GM12878 (cell line): ENCODE measurements around the gene ISCA2. TPM values are rescaled to one million over a fixed set of nuclear protein-coding genes. Genes with fewer than 3 reads are reported as not detected.

Experiments
- ATAC-seq: fragments of 200-7000 bp; cut with Tn5 transposase; 3 replicates; pipeline ENCODE4 v1.9.1; 2020; ENCODE audit warnings: mild to moderate bottlenecking, moderate library complexity
- BruUV-seq: library from RNA; stranded (reverse); fragments of 400-500 nt; replicated peaks from 2 replicates; lab custom pipeline; 2021; lab: Mats Ljungman, UMichigan
- CTCF ChIA-PET: fragments of 300-600 bp; sonication (Branson Sonifier 250); formaldehyde crosslinking; extraction: SDS; loops from one replicate; lab custom pipeline; 2021; ENCODE audit warnings: inconsistent platforms; lab: Yijun Ruan, JAX
- POLR2A ChIA-PET: fragments of 350-600 bp; formaldehyde crosslinking; extraction: SDS; loops from one replicate; lab custom pipeline; 2021; ENCODE audit warnings: inconsistent platforms; lab: Charles Lee
- RAD21 ChIA-PET: fragments of 300-600 bp; sonication (Branson Sonifier 250); formaldehyde crosslinking; loops from one replicate; lab custom pipeline; 2023; ENCODE audit warnings: antibody characterized with exemption; ENCODE audit not compliant: unreplicated experiment; lab: Charles Lee
- SMC1A ChIA-PET: fragments of 300-600 bp; sonication (Branson Sonifier 250); formaldehyde crosslinking; loops from one replicate; lab custom pipeline; 2023; ENCODE audit not compliant: unreplicated experiment, uncharacterized antibody; lab: Charles Lee
- DNase-seq: peaks from one replicate; pipeline ENCODE4 v3.0.0-alpha.2; 2011; ENCODE audit warnings: low read depth, low spot score
- FAIRE-seq: peaks from 3 replicates; lab custom pipeline; 2011; peaks lifted over from hg19 to GRCh38; lab: Jason Lieb, UNC
- H2AFZ ChIP-seq: 2 replicates; pipeline ENCODE4 v1.6.0; 2011; ENCODE audit warnings: low read depth, low read length, control low read depth; ENCODE audit not compliant: control insufficient read depth
- H3K27ac ChIP-seq: 2 replicates; pipeline ENCODE4 v1.5.1; 2011; ENCODE audit warnings: control low read depth; ENCODE audit not compliant: control insufficient read depth, insufficient read depth
- H3K27me3 ChIP-seq, 2 experiments: replicated peaks in 1 of 2; 2 replicates each; pipeline versions ENCODE4 v1.6.0 to v1.6.1; 2011; ENCODE audit warnings: low read length in 1 of 2; ENCODE audit not compliant: control insufficient read depth in 2 of 2, insufficient read depth in 2 of 2
- H3K36me3 ChIP-seq, 2 experiments: 2 replicates each; pipeline ENCODE4 v1.5.1; 2011; ENCODE audit warnings: low read length in 1 of 2; ENCODE audit not compliant: control insufficient read depth in 2 of 2, insufficient read depth in 2 of 2
- H3K4me1 ChIP-seq: 2 replicates; pipeline ENCODE4 v1.6.1; 2011; ENCODE audit warnings: mild to moderate bottlenecking, low read length, moderate library complexity, mixed read lengths; ENCODE audit not compliant: control insufficient read depth, insufficient read depth
- H3K4me2 ChIP-seq: 2 replicates; pipeline ENCODE4 v1.6.0; 2011; ENCODE audit warnings: control low read depth; ENCODE audit not compliant: control insufficient read depth, insufficient read depth
- H3K4me3 ChIP-seq: fragments of 200-600 bp; sonication (generic); 2 replicates; pipeline ENCODE4 v1.5.1; 2016
- H3K79me2 ChIP-seq: 2 replicates; pipeline ENCODE4 v1.6.0; 2011; ENCODE audit warnings: low read length; ENCODE audit not compliant: control insufficient read depth, insufficient read depth
- H3K9ac ChIP-seq: 2 replicates; pipeline ENCODE4 v1.8.0; 2011; ENCODE audit warnings: low read length, control low read depth, mixed read lengths; ENCODE audit not compliant: control insufficient read depth, insufficient read depth
- H3K9me3 ChIP-seq: replicated peaks from 3 replicates; pipeline ENCODE4 v1.5.1; 2011; ENCODE audit warnings: mild to moderate bottlenecking, low read length; ENCODE audit not compliant: control insufficient read depth, insufficient read depth
- H4K20me1 ChIP-seq: 2 replicates; pipeline ENCODE4 v1.6.0; 2011; ENCODE audit not compliant: control insufficient read depth, insufficient read depth
- ATF3 ChIP-seq: IDR thresholded peaks from 2 replicates; pipeline ENCODE4 v1.6.1; 2011; ENCODE audit warnings: low read depth, mild to moderate bottlenecking, low read length, moderate library complexity, borderline replicate concordance; ENCODE audit errors: extremely low read depth
- BCL11A ChIP-seq: IDR thresholded peaks from 2 replicates; pipeline ENCODE4 v1.6.1; 2011; ENCODE audit warnings: low read depth, low read length
- KLF5 ChIP-seq: fragments of 450-650 bp; IDR thresholded peaks from 2 replicates; pipeline ENCODE4 v1.6.1; 2014; ENCODE audit warnings: mild to moderate bottlenecking; ENCODE audit not compliant: partially characterized antibody
- MTA3 ChIP-seq: IDR thresholded peaks from 2 replicates; pipeline ENCODE4 v1.6.1; 2012; ENCODE audit warnings: low read length, inconsistent platforms, borderline replicate concordance
- NFYB ChIP-seq: IDR thresholded peaks from 2 replicates; pipeline ENCODE4 v1.6.1; 2011; ENCODE audit warnings: low read depth, mild to moderate bottlenecking, low read length, improper control_type of control experiment, moderate library complexity; ENCODE audit not compliant: insufficient read depth
- POLR2AphosphoS5 ChIP-seq: IDR thresholded peaks from 2 replicates; pipeline ENCODE4 v1.6.1; 2011; ENCODE audit warnings: mild to moderate bottlenecking, low read length, inconsistent platforms
- POU2F2 ChIP-seq: IDR thresholded peaks from 3 replicates; pipeline ENCODE4 v1.6.1; 2011; ENCODE audit warnings: low read depth, mild to moderate bottlenecking, low read length, borderline replicate concordance
- SMAD1 ChIP-seq: fragments of 450-650 bp; IDR thresholded peaks from 2 replicates; pipeline ENCODE4 v1.6.1; 2018; ENCODE audit warnings: mild to moderate bottlenecking, low read depth; ENCODE audit not compliant: partially characterized antibody
- SMAD5 ChIP-seq: IDR thresholded peaks from 2 replicates; pipeline ENCODE4 v1.6.1; 2016; ENCODE audit warnings: antibody characterized with exemption, low read depth
- SREBF1 ChIP-seq: IDR thresholded peaks from 2 replicates; pipeline ENCODE4 v1.6.1; 2012; ENCODE audit warnings: mild to moderate bottlenecking, low read length
- STAT3 ChIP-seq: IDR thresholded peaks from 2 replicates; pipeline ENCODE4 v1.6.1; 2011; ENCODE audit warnings: low read depth, low read length, improper control_type of control experiment
- ZNF217 ChIP-seq: fragments of 450-650 bp; IDR thresholded peaks from 2 replicates; pipeline ENCODE4 v1.6.1; 2017; ENCODE audit warnings: antibody characterized with exemption, mild to moderate bottlenecking
- ZNF622 ChIP-seq: fragments of 450-650 bp; IDR thresholded peaks from 2 replicates; pipeline ENCODE4 v1.6.1; 2017; ENCODE audit warnings: mild to moderate bottlenecking, inconsistent platforms
- WGBS: methylation state at CpG from one replicate; pipeline ENCODE4 v1.1.6; 2016; ENCODE audit warnings: low lambda C conversion rate; ENCODE audit not compliant: insufficient replicate concordance, insufficient coverage; ENCODE audit errors: missing lambda C conversion rate; 5-methylcytosine and 5-hydroxymethylcytosine counted together
- in situ Hi-C: fragments of 300-500 bp; cut with MboI; formaldehyde crosslinking; loops from 9 replicates; pipeline ENCODE4 v1.14.3; 2018; ENCODE audit warnings: mixed read lengths
- intact Hi-C: fragments of 100-400 bp; cut with micrococcal nuclease; formaldehyde crosslinking; loops from one replicate; pipeline ENCODE4 v1.14.2; 2022; ENCODE audit not compliant: unreplicated experiment
- polyA plus RNA-seq, 11 experiments: library from polyadenylated mRNA; depleted of rRNA in 4 of 11; unstranded in 6 of 11; stranded (reverse) in 5 of 11; fragments of >200 nt; fragmentation: Nextera tagmentation in 4 of 11; fragmentation: Illumina TruSeq in 1 of 11; extraction: Ambion mirVana in 4 of 11; extraction: Trizol in 1 of 11; gene quantifications; 1 replicate in 1 of 11; 2 replicates in 10 of 11; pipeline versions ENCODE4 v1.2.1 to v1.2.3, GENCODE V29; 2011 to 2016; ENCODE audit warnings: inconsistent platforms in 2 of 11, missing spikeins in 2 of 11, low read depth in 1 of 11
- total RNA-seq, 4 experiments: library from RNA; depleted of rRNA in 3 of 4; stranded (reverse); fragments of >200 nt in 3 of 4; fragmentation: Illumina TruSeq in 1 of 4; extraction: Trizol in 1 of 4; gene quantifications; 2 replicates each; pipeline versions ENCODE4 v1.2.1 to v1.2.3, GENCODE V29; 2013 to 2021
- TF ChIP-seq, protein P1 (sequence below): IDR thresholded peaks from 2 replicates; pipeline ENCODE4 v1.6.1; 2012; ENCODE audit warnings: low read depth, low read length, improper control_type of control experiment
- TF ChIP-seq, protein P2 (sequence below): fragments of 450-650 bp; IDR thresholded peaks from 2 replicates; pipeline ENCODE4 v1.6.1; 2017; ENCODE audit warnings: mild to moderate bottlenecking, low read depth, inconsistent platforms; ENCODE audit not compliant: poor library complexity, severe bottlenecking
- TF ChIP-seq, protein P3 (sequence below): fragments of 150-350 bp; IDR thresholded peaks from 2 replicates; pipeline ENCODE4 v1.6.1; 2014; ENCODE audit warnings: mild to moderate bottlenecking, low read depth, low read length

Gene ISCA2
- total and polyA plus RNA-seq, 10 of the 15 experiments (the other 5 are each of a cell fraction or from before 2014, with no cell fraction given): 7.5 to 116 (median 32.5) TPM

DNA sequence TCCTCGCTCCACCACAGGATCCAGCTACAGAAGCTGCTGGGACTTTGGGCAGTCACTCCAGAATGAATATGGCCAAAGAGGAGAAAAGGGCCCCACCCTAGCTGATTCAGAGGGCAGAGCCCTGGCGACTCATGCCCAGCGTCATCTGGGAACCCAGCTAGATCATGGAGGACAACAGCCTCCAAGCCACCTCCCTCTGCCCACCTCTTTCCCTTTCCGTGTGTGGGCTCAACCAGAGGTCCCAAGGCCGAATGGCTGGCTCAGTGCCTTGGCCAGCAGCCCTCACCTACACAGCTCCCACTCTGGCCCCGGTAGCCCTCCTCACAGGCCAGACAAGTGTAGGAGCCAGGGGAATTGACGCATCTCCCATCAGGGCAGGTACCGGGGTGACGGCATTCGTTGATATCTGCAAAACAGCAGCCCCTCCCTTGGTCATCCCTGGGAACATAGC, 17.4 kb downstream of the ISCA2 start:
- ChIA-PET SMC1A (no interaction called here), RAD21 (no interaction called here), POLR2A (no interaction called here), CTCF (no interaction called here)
- TF ChIP-seq KLF5 (no peak), ZNF217 (no peak), POU2F2 (no peak), SREBF1 (no peak), POLR2AphosphoS5 (no peak), ZNF622 (no peak), MTA3 (no peak), BCL11A (no peak), SMAD1 (no peak), NFYB (no peak), SMAD5 (no peak), ATF3 (no peak), STAT3 (no peak)
- TF ChIP-seq, protein P1, sequence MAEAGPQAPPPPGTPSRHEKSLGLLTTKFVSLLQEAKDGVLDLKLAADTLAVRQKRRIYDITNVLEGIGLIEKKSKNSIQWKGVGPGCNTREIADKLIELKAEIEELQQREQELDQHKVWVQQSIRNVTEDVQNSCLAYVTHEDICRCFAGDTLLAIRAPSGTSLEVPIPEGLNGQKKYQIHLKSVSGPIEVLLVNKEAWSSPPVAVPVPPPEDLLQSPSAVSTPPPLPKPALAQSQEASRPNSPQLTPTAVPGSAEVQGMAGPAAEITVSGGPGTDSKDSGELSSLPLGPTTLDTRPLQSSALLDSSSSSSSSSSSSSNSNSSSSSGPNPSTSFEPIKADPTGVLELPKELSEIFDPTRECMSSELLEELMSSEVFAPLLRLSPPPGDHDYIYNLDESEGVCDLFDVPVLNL: no peak
- TF ChIP-seq, protein P2, sequence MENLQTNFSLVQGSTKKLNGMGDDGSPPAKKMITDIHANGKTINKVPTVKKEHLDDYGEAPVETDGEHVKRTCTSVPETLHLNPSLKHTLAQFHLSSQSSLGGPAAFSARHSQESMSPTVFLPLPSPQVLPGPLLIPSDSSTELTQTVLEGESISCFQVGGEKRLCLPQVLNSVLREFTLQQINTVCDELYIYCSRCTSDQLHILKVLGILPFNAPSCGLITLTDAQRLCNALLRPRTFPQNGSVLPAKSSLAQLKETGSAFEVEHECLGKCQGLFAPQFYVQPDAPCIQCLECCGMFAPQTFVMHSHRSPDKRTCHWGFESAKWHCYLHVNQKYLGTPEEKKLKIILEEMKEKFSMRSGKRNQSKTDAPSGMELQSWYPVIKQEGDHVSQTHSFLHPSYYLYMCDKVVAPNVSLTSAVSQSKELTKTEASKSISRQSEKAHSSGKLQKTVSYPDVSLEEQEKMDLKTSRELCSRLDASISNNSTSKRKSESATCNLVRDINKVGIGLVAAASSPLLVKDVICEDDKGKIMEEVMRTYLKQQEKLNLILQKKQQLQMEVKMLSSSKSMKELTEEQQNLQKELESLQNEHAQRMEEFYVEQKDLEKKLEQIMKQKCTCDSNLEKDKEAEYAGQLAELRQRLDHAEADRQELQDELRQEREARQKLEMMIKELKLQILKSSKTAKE: no peak
- TF ChIP-seq, protein P3, sequence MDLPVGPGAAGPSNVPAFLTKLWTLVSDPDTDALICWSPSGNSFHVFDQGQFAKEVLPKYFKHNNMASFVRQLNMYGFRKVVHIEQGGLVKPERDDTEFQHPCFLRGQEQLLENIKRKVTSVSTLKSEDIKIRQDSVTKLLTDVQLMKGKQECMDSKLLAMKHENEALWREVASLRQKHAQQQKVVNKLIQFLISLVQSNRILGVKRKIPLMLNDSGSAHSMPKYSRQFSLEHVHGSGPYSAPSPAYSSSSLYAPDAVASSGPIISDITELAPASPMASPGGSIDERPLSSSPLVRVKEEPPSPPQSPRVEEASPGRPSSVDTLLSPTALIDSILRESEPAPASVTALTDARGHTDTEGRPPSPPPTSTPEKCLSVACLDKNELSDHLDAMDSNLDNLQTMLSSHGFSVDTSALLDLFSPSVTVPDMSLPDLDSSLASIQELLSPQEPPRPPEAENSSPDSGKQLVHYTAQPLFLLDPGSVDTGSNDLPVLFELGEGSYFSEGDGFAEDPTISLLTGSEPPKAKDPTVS: no peak
- BruUV-seq: no TSS peak
- ATAC-seq (no peak), FAIRE-seq (no peak), DNase-seq (no peak)
- Histone ChIP-seq H3K27me3 (no peaks in the 10 kb centered on the region; a peak in 2 of 4 replicates), H3K9me3 (no peaks in the 10 kb centered on the region), H3K4me2 (no peak overlapping the region), H4K20me1 (no peaks in the 10 kb centered on the region), H2AFZ (no peak overlapping the region), H3K4me3 (no peak overlapping the region), H3K9ac (no peak overlapping the region), H3K79me2 (no peaks in the 10 kb centered on the region), H3K27ac (no peak overlapping the region), H3K36me3 (no peaks in the 10 kb centered on the region), H3K4me1 (peaks cover 13% of the 10 kb centered on the region)
- 62% methylated on average over 10 of the region's 10 CpGs for WGBS
- intact Hi-C loops: no loop called here
- in situ Hi-C loops: no loop called here
